OCI-LY7 (cell line): ENCODE results near the gene YJU2.

Experiments used
- CTCF ChIP-seq: fragments of 200-600 bp; sonication (generic); conservative IDR thresholded peaks from 2 replicates; pipeline ENCODE4 v1.5.1; 2014; ENCODE audit warnings: mild to moderate bottlenecking, antibody characterized with exemption, low read length, moderate library complexity, mixed read lengths
- EZH2phosphoT487 ChIP-seq: fragments of 200-600 bp; sonication (generic); IDR thresholded peaks from 2 replicates; pipeline ENCODE4 v1.6.1; 2018; ENCODE audit warnings: low read depth, borderline replicate concordance, mild to moderate bottlenecking, mixed run types, antibody characterized with exemption, low read length, moderate library complexity, mixed read lengths

- no peak for TF ChIP-seq EZH2phosphoT487
- no peak for TF ChIP-seq CTCF
These were observed 71.6 kb downstream of the YJU2 start for GRCh38 chr19:4318460-4318859.
